WERI-Rb-1 (cell line): ENCODE data around the gene C22orf42.
"Not testable (repeated sequence)": the region's sequence is repeated elsewhere in the genome, so short reads cannot be mapped to it uniquely, and the experiment has no call there.

ENCODE experiments used
- DNase-seq: peaks from one replicate; pipeline ENCODE4 v3.0.0-alpha.2; 2020
- H3K27ac ChIP-seq: fragments of 250-450 bp; sonication (Bioruptor Pico); 2 replicates; pipeline ENCODE4 v1.5.1; 2020; ENCODE audit warnings: mild to moderate bottlenecking, moderate library complexity
- H3K27me3 ChIP-seq: fragments of 250-450 bp; sonication (Bioruptor Pico); 2 replicates; pipeline ENCODE4 v1.5.1; 2021; ENCODE audit warnings: mild to moderate bottlenecking, low read depth, moderate library complexity; ENCODE audit not compliant: insufficient read depth, severe bottlenecking
- H3K36me3 ChIP-seq: fragments of 250-450 bp; sonication (Bioruptor Pico); 2 replicates; pipeline ENCODE4 v1.5.1; 2020; ENCODE audit warnings: mild to moderate bottlenecking, moderate library complexity
- H3K4me3 ChIP-seq: 2 replicates; pipeline ENCODE4 v1.5.1; 2011; ENCODE audit warnings: low read depth, mild to moderate bottlenecking, control low read depth, low read length
- H3K9me3 ChIP-seq: fragments of 250-450 bp; sonication (Bioruptor Pico); 2 replicates; pipeline ENCODE4 v1.5.1; 2021; ENCODE audit warnings: mild to moderate bottlenecking, moderate library complexity; ENCODE audit not compliant: severe bottlenecking
- CTCF ChIP-seq: IDR thresholded peaks from 2 replicates; pipeline ENCODE4 v1.5.1; 2011; ENCODE audit warnings: low read depth, mild to moderate bottlenecking, control low read depth, inconsistent platforms, low read length

C22orf42 gene

DNA sequence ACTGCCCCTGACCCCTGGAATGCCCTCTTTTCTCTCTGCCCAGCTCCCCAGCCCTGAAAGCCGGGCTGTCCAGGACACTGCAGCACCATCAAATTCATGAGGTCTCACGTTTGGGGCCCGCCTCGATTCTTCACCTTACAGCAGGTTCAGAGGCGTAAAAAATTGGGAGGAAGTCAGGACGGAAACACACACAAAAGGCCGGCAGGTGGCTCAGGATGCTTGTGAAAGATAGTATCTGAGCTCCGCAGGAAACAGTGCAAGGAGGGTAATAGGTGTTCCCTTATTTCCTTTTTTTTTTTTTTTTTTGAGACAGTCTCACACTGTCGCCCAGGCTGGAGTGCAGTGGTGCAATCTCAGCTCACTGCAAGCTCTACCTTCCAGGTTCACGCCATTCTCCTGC, 41.6 kb upstream of the C22orf42 start:
- Histone ChIP-seq H3K27me3 (peaks cover 20% of the 10 kb centered on the region), H3K9me3 (no peaks in the 10 kb centered on the region), H3K27ac (no peak overlapping the region), H3K36me3 (no peaks in the 10 kb centered on the region), H3K4me3 (no peak overlapping the region)
- TF ChIP-seq CTCF, result no peak
- no peak for DNase-seq

DNA sequence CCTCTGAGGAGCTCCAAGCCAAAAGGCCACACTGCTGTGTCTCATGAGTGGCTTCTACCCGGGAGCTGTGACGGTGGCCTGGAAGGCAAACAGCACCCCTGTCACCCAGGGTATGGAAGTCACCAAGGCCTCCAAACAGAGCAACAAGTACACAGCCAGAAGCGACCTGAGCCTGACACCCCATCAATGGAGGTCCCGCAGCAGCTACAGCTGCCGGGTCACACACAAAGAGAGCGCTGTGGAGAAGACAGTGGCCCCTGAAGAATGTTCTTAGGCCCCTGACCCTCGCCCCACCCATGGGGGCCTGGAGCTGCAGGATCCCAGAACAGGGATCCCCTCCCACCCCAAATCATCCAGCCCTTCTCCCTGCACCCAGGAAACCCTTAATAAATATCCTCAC, 40.9 kb upstream of the C22orf42 start:
- no peak overlapping the region for H3K4me3 ChIP-seq
- TF ChIP-seq CTCF, result no peak
- DNase-seq, result no peak
- no peaks in the 10 kb centered on the region for H3K36me3 ChIP-seq
- no peaks in the 10 kb centered on the region for H3K9me3 ChIP-seq
- peaks cover 20% of the 10 kb centered on the region for H3K27me3 ChIP-seq
- H3K27ac ChIP-seq, result no peak overlapping the region

DNA sequence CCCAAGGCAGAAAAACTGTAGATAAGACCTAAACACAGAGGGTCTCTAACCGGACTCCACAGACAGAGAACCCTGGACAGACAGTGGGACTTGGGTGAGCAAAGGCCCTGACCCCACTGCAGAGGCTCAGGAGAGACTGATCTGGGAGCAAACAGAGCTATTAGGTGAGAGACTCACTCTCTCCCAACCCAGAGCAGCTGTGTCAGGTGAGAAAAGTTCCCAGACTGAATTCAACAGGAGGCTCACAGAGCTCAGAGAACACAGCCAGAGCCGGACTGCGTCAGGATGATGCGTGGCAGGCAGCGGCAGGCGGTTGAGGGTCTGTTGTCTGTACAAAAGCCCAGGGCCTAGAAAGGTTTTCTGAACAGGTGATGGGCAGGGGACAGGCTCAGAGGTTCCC, 40.2 kb upstream of the C22orf42 start:
- Histone ChIP-seq H3K36me3 (no peaks in the 10 kb centered on the region), H3K9me3 (no peaks in the 10 kb centered on the region), H3K4me3 (no peak overlapping the region), H3K27ac (no peak overlapping the region), H3K27me3 (peaks cover 20% of the 10 kb centered on the region)
- TF ChIP-seq CTCF, result no peak
- no peak for DNase-seq

DNA sequence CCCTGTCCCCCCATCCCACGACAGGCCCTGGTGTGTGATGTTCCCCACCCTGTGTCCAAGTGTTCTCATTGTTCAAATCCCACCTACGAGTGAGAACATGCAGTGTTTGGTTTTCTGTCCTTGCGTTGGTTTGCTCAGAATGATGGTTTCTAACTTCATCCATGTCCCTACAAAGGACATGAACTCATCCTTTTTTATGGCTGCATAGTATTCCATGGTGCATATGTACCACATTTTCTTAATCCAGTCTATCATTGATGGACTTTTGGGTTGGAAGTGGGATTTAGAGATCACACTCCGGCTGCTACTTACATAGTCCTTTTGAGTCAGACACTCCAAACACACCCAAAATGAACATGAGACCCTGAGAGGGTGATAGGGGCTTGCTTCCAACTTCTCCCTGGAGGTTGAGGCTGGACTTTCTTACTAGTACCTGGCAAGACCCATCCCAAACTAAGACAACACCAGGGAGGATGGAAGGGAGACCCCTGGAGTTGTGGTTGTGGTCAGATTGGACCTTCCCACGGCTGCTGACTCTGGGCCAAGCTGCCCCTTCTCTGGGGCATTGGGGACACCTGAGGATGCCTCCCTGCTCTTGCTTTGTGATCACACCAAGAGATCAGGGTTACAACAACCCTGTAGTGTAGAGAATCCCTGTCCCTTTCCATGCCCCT, 38.6 kb upstream of the C22orf42 start:
- H3K27me3 ChIP-seq, H3K27ac ChIP-seq, DNase-seq, H3K9me3 ChIP-seq, H3K4me3 ChIP-seq, H3K36me3 ChIP-seq: not testable (repeated sequence)

DNA sequence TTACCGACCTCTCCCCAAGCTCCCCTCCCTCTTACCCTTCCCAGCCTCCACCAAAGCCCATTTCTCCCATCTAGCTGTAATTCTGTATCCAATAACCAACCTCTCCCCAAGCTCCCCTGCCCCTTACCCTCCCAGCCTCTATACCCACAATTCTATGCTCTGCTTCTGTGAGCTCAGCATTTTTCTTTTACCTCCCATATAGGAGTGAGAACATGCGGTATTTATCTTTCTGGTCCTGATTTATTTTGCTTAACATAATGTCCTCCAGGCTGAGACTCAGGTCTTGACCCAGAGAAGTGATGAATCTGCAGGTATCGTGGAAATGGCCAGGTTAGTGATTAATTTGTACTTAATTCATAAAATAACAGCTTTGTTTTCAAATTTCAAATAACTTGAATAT, 36.8 kb upstream of the C22orf42 start:
- H3K27me3 ChIP-seq, DNase-seq, H3K36me3 ChIP-seq, H3K9me3 ChIP-seq, H3K4me3 ChIP-seq, H3K27ac ChIP-seq: not testable (repeated sequence)

DNA sequence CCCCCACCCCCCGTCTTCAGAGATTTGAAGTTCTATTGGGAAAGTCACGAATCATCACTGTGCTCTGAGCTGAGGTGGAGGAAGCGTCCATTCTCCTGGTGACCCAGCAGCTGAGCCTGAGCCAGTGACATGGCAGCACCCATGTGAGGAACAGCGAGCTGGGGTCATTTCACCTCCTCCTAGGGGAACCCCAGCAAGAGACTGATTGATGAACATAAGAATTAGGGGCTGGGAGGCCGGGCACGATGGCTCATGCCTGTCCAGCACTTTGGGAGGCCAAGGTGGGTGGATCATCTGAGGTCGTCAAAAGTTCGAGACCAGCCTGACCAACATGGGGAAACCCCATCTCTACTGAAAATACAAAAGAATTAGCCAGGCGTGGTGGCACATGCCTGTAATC, 34.2 kb upstream of the C22orf42 start:
- H3K4me3 ChIP-seq, H3K36me3 ChIP-seq, H3K9me3 ChIP-seq, H3K27ac ChIP-seq, DNase-seq, H3K27me3 ChIP-seq: not testable (repeated sequence)

GRCh38 chr22:32191021-32191420, 31.9 kb upstream of the C22orf42 start:
- DNase-seq, H3K36me3 ChIP-seq, H3K4me3 ChIP-seq, H3K9me3 ChIP-seq, H3K27me3 ChIP-seq, H3K27ac ChIP-seq: not testable (repeated sequence)

- no peak overlapping the region for H3K4me3 ChIP-seq
- no peak for DNase-seq
- H3K9me3 ChIP-seq, result no peaks in the 10 kb centered on the region
- no peaks in the 10 kb centered on the region for H3K36me3 ChIP-seq
- peaks cover 8% of the 10 kb centered on the region for H3K27me3 ChIP-seq
- no peak overlapping the region for H3K27ac ChIP-seq
- no peak for TF ChIP-seq CTCF
Measured at GRCh38 chr22:32185821-32186220, 26.7 kb upstream of the C22orf42 start.
